IgD-negative memory B cell (primary cell): ENCODE data around the gene CTAGE1. TPM values are rescaled to one million over a fixed set of nuclear protein-coding genes. Genes with fewer than 3 reads are reported as not detected.
A peak's percentile ranks its signal among the peaks of the same experiment; 100 is the strongest.

ENCODE experiments used
- H3K27ac Mint-ChIP-seq, 3 donors: one replicate each; pipeline ENCODE4 v1.8.0; 2020 to 2022; ENCODE audit warnings: mild to moderate bottlenecking in 3 of 3, mixed read lengths in 3 of 3, moderate library complexity in 1 of 3
- H3K27me3 Mint-ChIP-seq: one replicate; pipeline ENCODE4 v1.8.0; 2021; ENCODE audit warnings: mixed read lengths
- H3K36me3 Mint-ChIP-seq: one replicate; pipeline ENCODE4 v1.8.0; 2020; ENCODE audit warnings: mild to moderate bottlenecking, mixed read lengths
- H3K4me1 Mint-ChIP-seq, 3 donors: one replicate each; pipeline ENCODE4 v1.8.0; 2020 to 2022; ENCODE audit warnings: mixed read lengths in 3 of 3, mild to moderate bottlenecking in 1 of 3
- H3K4me3 Mint-ChIP-seq, 4 donors: one replicate each; pipeline ENCODE4 v1.8.0; 2020 to 2022; ENCODE audit warnings: mild to moderate bottlenecking in 4 of 4, mixed read lengths in 4 of 4, moderate library complexity in 3 of 4
- H3K9me3 Mint-ChIP-seq, 3 donors: one replicate each; pipeline ENCODE4 v1.8.0; 2020 to 2021; ENCODE audit warnings: mixed read lengths in 3 of 3, mild to moderate bottlenecking in 1 of 3
- polyA plus RNA-seq: library from polyadenylated mRNA; unstranded; fragments of 300-500 nt; fragmentation: Illumina TruSeq; gene quantifications from one replicate; pipeline ENCODE4 v1.2.3, GENCODE V29; 2021

The CTAGE1 gene
- polyA plus RNA-seq, 1 donor from 2014 or later, result not detected

- H3K27me3 Mint-ChIP-seq, result peaks cover 3% of the 10 kb centered on the region
- H3K4me3 Mint-ChIP-seq, result no peak overlapping the region
- no peaks in the 10 kb centered on the region for H3K36me3 Mint-ChIP-seq
- peaks cover 5 to 11% (median 5%) of the 10 kb centered on the region in 3 donors for H3K9me3 Mint-ChIP-seq
- no peaks in the 10 kb centered on the region for H3K4me1 Mint-ChIP-seq
- no peak overlapping the region for H3K27ac Mint-ChIP-seq
Measured at GRCh38 chr18:22448238-22448637, 30.5 kb upstream of the CTAGE1 start.

- Mint-ChIP-seq H3K4me1 (no peaks in the 10 kb centered on the region), H3K4me3 (no peak overlapping the region), H3K27me3 (peaks cover 1% of the 10 kb centered on the region), H3K9me3 (peaks cover 5 to 11% (median 5%) of the 10 kb centered on the region in 3 donors), H3K27ac (no peak overlapping the region), H3K36me3 (no peaks in the 10 kb centered on the region)
Measured at GRCh38 chr18:22447792-22448191, 30.1 kb upstream of the CTAGE1 start.

GRCh38 chr18:22446911-22447310, 29.2 kb upstream of the CTAGE1 start:
- no peak overlapping the region for H3K27ac Mint-ChIP-seq
- peaks cover 5 to 11% (median 5%) of the 10 kb centered on the region in 3 donors for H3K9me3 Mint-ChIP-seq
- no peaks in the 10 kb centered on the region for H3K27me3 Mint-ChIP-seq
- no peak overlapping the region for H3K4me3 Mint-ChIP-seq
- no peaks in the 10 kb centered on the region for H3K36me3 Mint-ChIP-seq
- no peaks in the 10 kb centered on the region for H3K4me1 Mint-ChIP-seq

- Mint-ChIP-seq H3K4me1 (no peaks in the 10 kb centered on the region), H3K36me3 (no peaks in the 10 kb centered on the region), H3K9me3 (peaks cover 5 to 11% (median 5%) of the 10 kb centered on the region in 3 donors), H3K27me3 (no peaks in the 10 kb centered on the region), H3K4me3 (no peak overlapping the region), H3K27ac (no peak overlapping the region)
Measured at GRCh38 chr18:22446325-22446724, 28.6 kb upstream of the CTAGE1 start.

- Mint-ChIP-seq H3K27ac (no peak overlapping the region), H3K9me3 (peaks cover 0 to 4% (median 0%) of the 10 kb centered on the region in 3 donors), H3K4me1 (no peaks in the 10 kb centered on the region), H3K4me3 (no peak overlapping the region), H3K36me3 (peaks cover 1% of the 10 kb centered on the region), H3K27me3 (no peaks in the 10 kb centered on the region)
Measured at GRCh38 chr18:22441638-22442037, 23.9 kb upstream of the CTAGE1 start.

- no peaks in the 10 kb centered on the region for H3K27me3 Mint-ChIP-seq
- peaks cover 1% of the 10 kb centered on the region for H3K36me3 Mint-ChIP-seq
- H3K27ac Mint-ChIP-seq, result no peak overlapping the region
- H3K4me1 Mint-ChIP-seq, result no peaks in the 10 kb centered on the region
- peaks cover 0 to 4% (median 0%) of the 10 kb centered on the region in 3 donors for H3K9me3 Mint-ChIP-seq
- no peak overlapping the region for H3K4me3 Mint-ChIP-seq
Measured at GRCh38 chr18:22439447-22439846, 21.7 kb upstream of the CTAGE1 start.

- H3K4me3 Mint-ChIP-seq, result no peak overlapping the region
- H3K27me3 Mint-ChIP-seq, result no peaks in the 10 kb centered on the region
- H3K36me3 Mint-ChIP-seq, result peaks cover 1% of the 10 kb centered on the region
- no peaks in the 10 kb centered on the region for H3K4me1 Mint-ChIP-seq
- no peak overlapping the region for H3K27ac Mint-ChIP-seq
- peaks cover 0 to 4% (median 0%) of the 10 kb centered on the region in 3 donors for H3K9me3 Mint-ChIP-seq
Measured at GRCh38 chr18:22436136-22436535, 18.4 kb upstream of the CTAGE1 start.

GRCh38 chr18:22434973-22435608, 17.4 kb upstream of the CTAGE1 start:
- no peak overlapping the region for H3K4me3 Mint-ChIP-seq
- peaks cover 1% of the 10 kb centered on the region for H3K36me3 Mint-ChIP-seq
- H3K27ac Mint-ChIP-seq, result no peak overlapping the region
- H3K9me3 Mint-ChIP-seq, result peaks cover 0 to 4% (median 0%) of the 10 kb centered on the region in 3 donors
- no peaks in the 10 kb centered on the region for H3K27me3 Mint-ChIP-seq
- no peaks in the 10 kb centered on the region for H3K4me1 Mint-ChIP-seq

GRCh38 chr18:22433956-22434355, 16.2 kb upstream of the CTAGE1 start:
- H3K27me3 Mint-ChIP-seq, result no peaks in the 10 kb centered on the region
- no peak overlapping the region for H3K27ac Mint-ChIP-seq
- H3K36me3 Mint-ChIP-seq, result peaks cover 1% of the 10 kb centered on the region
- H3K4me3 Mint-ChIP-seq, result no peak overlapping the region
- peaks cover 0 to 6% (median 0%) of the 10 kb centered on the region in 3 donors for H3K9me3 Mint-ChIP-seq
- no peaks in the 10 kb centered on the region for H3K4me1 Mint-ChIP-seq

- no peak overlapping the region for H3K4me3 Mint-ChIP-seq
- H3K4me1 Mint-ChIP-seq, result no peaks in the 10 kb centered on the region
- no peaks in the 10 kb centered on the region for H3K27me3 Mint-ChIP-seq
- peaks cover 1% of the 10 kb centered on the region for H3K36me3 Mint-ChIP-seq
- H3K9me3 Mint-ChIP-seq, result peaks cover 0 to 3% (median 0%) of the 10 kb centered on the region in 3 donors
- no peak overlapping the region for H3K27ac Mint-ChIP-seq
Measured at GRCh38 chr18:22432657-22433137, 15.0 kb upstream of the CTAGE1 start.

- peak overlapping the region in 1 of 3 donors; percentile 65 for H3K27ac Mint-ChIP-seq
- no peaks in the 10 kb centered on the region for H3K4me1 Mint-ChIP-seq
- H3K27me3 Mint-ChIP-seq, result no peaks in the 10 kb centered on the region
- H3K4me3 Mint-ChIP-seq, result no peak overlapping the region
- peaks cover 2% of the 10 kb centered on the region for H3K36me3 Mint-ChIP-seq
- peaks cover 0 to 4% (median 1%) of the 10 kb centered on the region in 3 donors for H3K9me3 Mint-ChIP-seq
Measured at GRCh38 chr18:22429564-22429963, 11.8 kb upstream of the CTAGE1 start.

GRCh38 chr18:22428672-22429071, 11.0 kb upstream of the CTAGE1 start:
- peaks cover 0 to 4% (median 1%) of the 10 kb centered on the region in 3 donors for H3K9me3 Mint-ChIP-seq
- no peak overlapping the region for H3K27ac Mint-ChIP-seq
- H3K36me3 Mint-ChIP-seq, result peaks cover 2% of the 10 kb centered on the region
- no peaks in the 10 kb centered on the region for H3K4me1 Mint-ChIP-seq
- H3K4me3 Mint-ChIP-seq, result no peak overlapping the region
- H3K27me3 Mint-ChIP-seq, result no peaks in the 10 kb centered on the region

- no peaks in the 10 kb centered on the region for H3K27me3 Mint-ChIP-seq
- H3K36me3 Mint-ChIP-seq, result peaks cover 2% of the 10 kb centered on the region
- H3K4me1 Mint-ChIP-seq, result no peaks in the 10 kb centered on the region
- H3K4me3 Mint-ChIP-seq, result peak overlapping the region in 1 of 4 donors; percentile 58
- peaks cover 0 to 4% (median 1%) of the 10 kb centered on the region in 3 donors for H3K9me3 Mint-ChIP-seq
- no peak overlapping the region for H3K27ac Mint-ChIP-seq
Measured at GRCh38 chr18:22427822-22428549, 10.3 kb upstream of the CTAGE1 start.

- Mint-ChIP-seq H3K4me1 (no peaks in the 10 kb centered on the region), H3K4me3 (no peak overlapping the region), H3K36me3 (peaks cover 2% of the 10 kb centered on the region), H3K9me3 (peaks cover 0 to 3% (median 3%) of the 10 kb centered on the region in 3 donors), H3K27me3 (no peaks in the 10 kb centered on the region), H3K27ac (no peak overlapping the region)
Measured at GRCh38 chr18:22424565-22424963, 6.8 kb upstream of the CTAGE1 start.

GRCh38 chr18:22423878-22424564, 6.3 kb upstream of the CTAGE1 start:
- Mint-ChIP-seq H3K9me3 (peaks cover 0 to 3% (median 2%) of the 10 kb centered on the region in 3 donors), H3K4me3 (no peak overlapping the region), H3K4me1 (no peaks in the 10 kb centered on the region), H3K27me3 (no peaks in the 10 kb centered on the region), H3K36me3 (peaks cover 2% of the 10 kb centered on the region), H3K27ac (no peak overlapping the region)
